ENCODE data around the gene CREB3L2. TPM values are rescaled to one million over a fixed set of nuclear protein-coding genes. Genes with fewer than 3 reads are reported as not detected.
A peak's percentile ranks its signal among the peaks of the same experiment; 100 is the strongest.

CREB3L2 gene
- total and polyA plus RNA-seq, 2 of the 4 experiments (the other 2 are of a cell fraction), result 42.3 to 57.9 TPM

DNA sequence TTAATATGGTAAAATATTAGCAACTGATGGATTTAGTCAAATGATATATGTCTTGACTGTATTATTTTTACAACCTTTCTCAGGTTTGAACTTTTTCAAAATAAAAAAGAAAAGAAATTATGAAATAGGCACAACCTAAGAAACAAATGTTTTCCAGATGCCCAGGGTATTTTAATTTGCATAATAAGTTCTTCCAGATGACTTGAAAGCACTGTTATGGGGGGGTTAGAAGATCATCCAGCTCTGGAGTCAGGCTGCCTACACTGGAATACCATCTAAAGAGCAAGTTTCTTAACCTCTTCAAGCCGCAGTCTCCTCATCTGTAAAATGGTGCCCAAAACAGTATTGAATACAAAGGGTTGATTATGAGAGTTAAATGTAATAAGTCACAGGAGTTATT lies 32.1 kb downstream of the CREB3L2 start:
- Histone ChIP-seq H3K4me3 (ENCODE audit: insufficient read depth, low read depth, low read length) (no peak overlapping the region), H2BK15ac (ENCODE audit: low read depth, low read length) (0 out of 3 replicates have a peak overlapping the region, but pooled peaks have one; percentile 36), H3K4ac (ENCODE audit: low read depth, low read length) (peak overlapping the region; percentile 66; the same call in 1 of the 2 replicates), H3K9ac (ENCODE audit: low read depth, low read length) (peak overlapping the region; percentile 68; the same call in 1 of the 2 replicates), H3K9me3 (ENCODE audit: control insufficient read depth, insufficient read depth, low read length) (no peaks in the 10 kb centered on the region), H3K14ac (replicated peaks; ENCODE audit: low read depth, low read length) (no peak overlapping the region; the same call in 1 of the 2 replicates), H3K27me3 (ENCODE audit: control insufficient read depth, insufficient read depth, low read length) (no peaks in the 10 kb centered on the region), H2AFZ (replicated peaks; ENCODE audit: low read length, poor library complexity) (no peak overlapping the region), H3K18ac (ENCODE audit: low read depth, low read length) (peak overlapping the region; percentile 77; the same call in 1 of the 2 replicates), H3K4me1 (ENCODE audit: control insufficient read depth, insufficient read depth, low read length) (peaks cover 21% of the 10 kb centered on the region), H3K36me3 (ENCODE audit: control insufficient read depth, insufficient read depth, low read length) (peaks cover 3% of the 10 kb centered on the region; the same call in 1 of the 2 replicates), H2BK120ac (ENCODE audit: low read depth, low read length) (peak overlapping the region; percentile 72; the same call in 1 of the 2 replicates), H4K5ac (ENCODE audit: low read depth, low read length) (peak overlapping the region; percentile 61; the same call in 1 of the 2 replicates), H3K27ac (ENCODE audit: insufficient read depth, low read length) (peak overlapping the region; percentile 46), H3K23ac (ENCODE audit: low read depth, low read length) (peak overlapping the region; percentile 73), H4K91ac (ENCODE audit: insufficient read depth, low read depth, low read length) (0 out of 2 replicates have a peak overlapping the region, but pooled peaks have one; percentile 4), H2BK20ac (ENCODE audit: low read depth, low read length) (0 out of 2 replicates have a peak overlapping the region, but pooled peaks have one; percentile 24), H3K79me1 (ENCODE audit: low read depth in 1 of 2, low read length in 2 of 2) (peaks cover 36 to 78% of the 10 kb centered on the region in 2 experiments), H3K4me2 (ENCODE audit: low read depth, low read length) (peak overlapping the region; percentile 36), H2AK5ac (ENCODE audit: low read depth, low read length) (peak overlapping the region; percentile 52), H4K20me1 (ENCODE audit: insufficient read depth, low read length) (peaks cover 23% of the 10 kb centered on the region), H2BK5ac (ENCODE audit: low read depth, low read length, poor library complexity, severe bottlenecking) (peak overlapping the region; percentile 81), H3K56ac (ENCODE audit: extremely low read depth, insufficient read depth, low read length) (0 out of 2 replicates have a peak overlapping the region, but pooled peaks have one; percentile 13), H2AK9ac (replicated peaks; ENCODE audit: low read depth, low read length, poor library complexity) (no peak overlapping the region), H3K9me1 (ENCODE audit: insufficient read depth, low read length) (peaks cover 26% of the 10 kb centered on the region), H4K8ac (ENCODE audit: low read depth in 2 of 2, low read length in 2 of 2) (no peak overlapping the region)
- CTCF ChIA-PET, result no interaction called here
- ATAC-seq (ENCODE audit: low read depth), result no peak
- dilution Hi-C loops (cut with HindIII; ENCODE audit: low sequenced_read_pairs, unreplicated experiment) (no loop called here), in situ Hi-C loops (cut with MboI; ENCODE audit: low sequenced_read_pairs) (no loop called here), intact Hi-C loops (cut with micrococcal nuclease) (loop anchor here (1.0 kb wide), 1 partner anchor 22 kb away; no protein-coding TSS in a partner anchor)
- DNase-seq, result no peak
- POLR2A ChIA-PET (ENCODE audit: unreplicated experiment), result no interaction called here
- no CpG with 5 or more reads among the region's 1 CpG for WGBS, 2 experiments (ENCODE audit: extremely low coverage in 2 of 2, insufficient read length in 1 of 2)
- no TSS peak for BruUV-seq (replicated peaks)
- no peak for TF ChIP-seq MAFK (IDR thresholded peaks at IDR 0.05; ENCODE audit: low read depth, low read length)
- no peak for TF ChIP-seq ELK1 (IDR thresholded peaks at IDR 0.05; ENCODE audit: borderline replicate concordance, low read depth, low read length)
- TF ChIP-seq SMC3 (IDR thresholded peaks at IDR 0.05; ENCODE audit: low read depth, low read length), result no peak
- TF ChIP-seq RFX5 (IDR thresholded peaks at IDR 0.05; ENCODE audit: low read depth, low read length), result no peak
- no peak for TF ChIP-seq BHLHE40 (IDR thresholded peaks at IDR 0.05; ENCODE audit: low read depth, low read length)
- TF ChIP-seq MXI1 (IDR thresholded peaks at IDR 0.05; ENCODE audit: borderline replicate concordance, low read depth, low read length), result no peak
- TF ChIP-seq, protein P1, sequence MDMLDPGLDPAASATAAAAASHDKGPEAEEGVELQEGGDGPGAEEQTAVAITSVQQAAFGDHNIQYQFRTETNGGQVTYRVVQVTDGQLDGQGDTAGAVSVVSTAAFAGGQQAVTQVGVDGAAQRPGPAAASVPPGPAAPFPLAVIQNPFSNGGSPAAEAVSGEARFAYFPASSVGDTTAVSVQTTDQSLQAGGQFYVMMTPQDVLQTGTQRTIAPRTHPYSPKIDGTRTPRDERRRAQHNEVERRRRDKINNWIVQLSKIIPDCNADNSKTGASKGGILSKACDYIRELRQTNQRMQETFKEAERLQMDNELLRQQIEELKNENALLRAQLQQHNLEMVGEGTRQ (IDR thresholded peaks at IDR 0.05; ENCODE audit: low read depth, low read length), result no peak
- no peak for TF ChIP-seq RAD21 (IDR thresholded peaks at IDR 0.05; ENCODE audit: low read length)
- TF ChIP-seq, protein P2, sequence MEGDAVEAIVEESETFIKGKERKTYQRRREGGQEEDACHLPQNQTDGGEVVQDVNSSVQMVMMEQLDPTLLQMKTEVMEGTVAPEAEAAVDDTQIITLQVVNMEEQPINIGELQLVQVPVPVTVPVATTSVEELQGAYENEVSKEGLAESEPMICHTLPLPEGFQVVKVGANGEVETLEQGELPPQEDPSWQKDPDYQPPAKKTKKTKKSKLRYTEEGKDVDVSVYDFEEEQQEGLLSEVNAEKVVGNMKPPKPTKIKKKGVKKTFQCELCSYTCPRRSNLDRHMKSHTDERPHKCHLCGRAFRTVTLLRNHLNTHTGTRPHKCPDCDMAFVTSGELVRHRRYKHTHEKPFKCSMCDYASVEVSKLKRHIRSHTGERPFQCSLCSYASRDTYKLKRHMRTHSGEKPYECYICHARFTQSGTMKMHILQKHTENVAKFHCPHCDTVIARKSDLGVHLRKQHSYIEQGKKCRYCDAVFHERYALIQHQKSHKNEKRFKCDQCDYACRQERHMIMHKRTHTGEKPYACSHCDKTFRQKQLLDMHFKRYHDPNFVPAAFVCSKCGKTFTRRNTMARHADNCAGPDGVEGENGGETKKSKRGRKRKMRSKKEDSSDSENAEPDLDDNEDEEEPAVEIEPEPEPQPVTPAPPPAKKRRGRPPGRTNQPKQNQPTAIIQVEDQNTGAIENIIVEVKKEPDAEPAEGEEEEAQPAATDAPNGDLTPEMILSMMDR (conservative IDR thresholded peaks at IDR 0.05; ENCODE audit: low read depth, low read length), result no peak
